Vagina (tissue), 2 donors: ENCODE data around the gene HNRNPAB. TPM values are rescaled to one million over a fixed set of nuclear protein-coding genes. Genes with fewer than 3 reads are reported as not detected.

Experiments used
- DNase-seq, 2 donors: peaks; one replicate each; pipeline ENCODE4 v3.0.0-alpha.2; 2017; ENCODE audit errors: extremely low spot score in 2 of 2
- H3K27ac ChIP-seq: fragments of 200-600 bp; sonication (generic); one replicate; pipeline ENCODE4 v1.5.1; 2019
- H3K27me3 ChIP-seq: fragments of 200-600 bp; sonication (generic); one replicate; pipeline ENCODE4 v1.5.1; 2019
- H3K36me3 ChIP-seq, 2 donors: fragments of 200-600 bp; sonication (generic); one replicate each; pipeline ENCODE4 v1.5.1; 2017 to 2019
- H3K4me1 ChIP-seq: fragments of 200-600 bp; sonication (generic); one replicate; pipeline ENCODE4 v1.5.1; 2019
- H3K4me3 ChIP-seq, 2 donors: fragments of 200-600 bp; sonication (generic); 1 replicate in 1 of 2; 2 replicates in 1 of 2; pipeline ENCODE4 v1.5.1; 2016 to 2019
- H3K9me3 ChIP-seq: fragments of 200-600 bp; sonication (generic); one replicate; pipeline ENCODE4 v1.5.1; 2019
- CTCF ChIP-seq, 3 experiments: fragments of 450-650 bp in 2 of 3; fragments of 200-600 bp in 1 of 3; sonication (generic) in 1 of 3; IDR thresholded peaks; one replicate each; pipeline ENCODE4 v1.5.1; 2017 to 2019; ENCODE audit warnings: antibody characterized with exemption in 3 of 3, mild to moderate bottlenecking in 2 of 3, moderate library complexity in 2 of 3
- POLR2A ChIP-seq, 2 donors: fragments of 450-650 bp; IDR thresholded peaks; one replicate each; pipeline ENCODE4 v1.6.1; 2017; ENCODE audit warnings: antibody characterized with exemption in 2 of 2, mild to moderate bottlenecking in 2 of 2, moderate library complexity in 2 of 2
- POLR2AphosphoS5 ChIP-seq, 2 donors: sonication (generic); formaldehyde crosslinking; IDR thresholded peaks; one replicate each; pipeline ENCODE4 v1.9.0; 2017; ENCODE audit warnings: antibody characterized with exemption in 2 of 2, mild to moderate bottlenecking in 2 of 2, low read depth in 1 of 2; ENCODE audit not compliant: insufficient read depth in 1 of 2
- intact Hi-C: fragments of 100-400 bp; cut with DNase I; formaldehyde crosslinking; loops from one replicate; pipeline ENCODE4 v1.15.1; 2023
- total RNA-seq: library from RNA; depleted of rRNA; stranded (reverse); fragments of >200 nt; gene quantifications from one replicate; pipeline ENCODE4 v1.2.3, GENCODE V29; 2016

HNRNPAB gene
- total RNA-seq, 1 donor from 2014 or later: 92.6 TPM

- peak overlapping the region; percentile 97 for H3K27ac ChIP-seq
- H3K4me1 ChIP-seq: peaks cover 36% of the 10 kb centered on the region
- TF ChIP-seq POLR2A (IDR thresholded peaks at IDR 0.05) (no peak), CTCF (IDR thresholded peaks at IDR 0.05) (no peak), POLR2AphosphoS5 (IDR thresholded peaks at IDR 0.05; ENCODE audit: insufficient read depth in 1 of 2, low read depth in 1 of 2) (no peak)
- H3K9me3 ChIP-seq: no peaks in the 10 kb centered on the region
- no peaks in the 10 kb centered on the region for H3K27me3 ChIP-seq
- DNase-seq: no peak
- peak overlapping the region; percentile 66 to 78 for H3K4me3 ChIP-seq
- intact Hi-C loops: loop anchor here (2.0 kb wide), 1 partner anchor 26 kb away; the partner anchor contains the start of gene HNRNPAB
- H3K36me3 ChIP-seq: peaks cover 0 to 42% of the 10 kb centered on the region in 2 donors
Measured at GRCh38 chr5:178230879-178231538, 26.7 kb downstream of the HNRNPAB start.

- Histone ChIP-seq H3K9me3 (no peaks in the 10 kb centered on the region), H3K4me1 (peaks cover 38% of the 10 kb centered on the region), H3K27me3 (no peaks in the 10 kb centered on the region), H3K4me3 (peak overlapping the region; percentile 66 to 78), H3K27ac (peak overlapping the region; percentile 97), H3K36me3 (peaks cover 0 to 36% of the 10 kb centered on the region in 2 donors)
- intact Hi-C loops: loop anchor here (2.0 kb wide), 1 partner anchor 27 kb away; the partner anchor contains the start of gene HNRNPAB
- TF ChIP-seq POLR2A (IDR thresholded peaks at IDR 0.05) (no peak), CTCF (IDR thresholded peaks at IDR 0.05) (no peak), POLR2AphosphoS5 (IDR thresholded peaks at IDR 0.05; ENCODE audit: insufficient read depth in 1 of 2, low read depth in 1 of 2) (peak in 1 of 2 donors; percentile 12)
- DNase-seq: no peak
Measured at GRCh38 chr5:178231539-178232123, 27.3 kb downstream of the HNRNPAB start.

GRCh38 chr5:178232124-178232919, 28.0 kb downstream of the HNRNPAB start, which contains the start of gene PHYKPL:
Gene PHYKPL (minus strand): TSS chr5:178232802. CDS start chr5:178232550, 252 bp downstream.
- peaks cover 45% of the 10 kb centered on the region for H3K4me1 ChIP-seq
- no peaks in the 10 kb centered on the region for H3K9me3 ChIP-seq
- TF ChIP-seq POLR2A (IDR thresholded peaks at IDR 0.05) (no peak), POLR2AphosphoS5 (IDR thresholded peaks at IDR 0.05; ENCODE audit: insufficient read depth in 1 of 2, low read depth in 1 of 2) (peak in 1 of 2 donors; percentile 13)
- H3K27me3 ChIP-seq: no peaks in the 10 kb centered on the region
- peak within 1 kb of the TSS; percentile 66 to 78 for H3K4me3 ChIP-seq
- H3K36me3 ChIP-seq: peaks cover 0 to 31% of the 10 kb centered on the region in 2 donors
- intact Hi-C loops: no loop called here
- no peak for DNase-seq
- peak within 1 kb of the TSS; percentile 97 for H3K27ac ChIP-seq

GRCh38 chr5:178232920-178233429, 28.6 kb downstream of the HNRNPAB start:
- intact Hi-C loops: no loop called here
- peaks cover 51% of the 10 kb centered on the region for H3K4me1 ChIP-seq
- no peaks in the 10 kb centered on the region for H3K27me3 ChIP-seq
- peak overlapping the region; percentile 66 to 78 for H3K4me3 ChIP-seq
- H3K36me3 ChIP-seq: peaks cover 0 to 25% of the 10 kb centered on the region in 2 donors
- H3K27ac ChIP-seq: peak overlapping the region; percentile 97
- H3K9me3 ChIP-seq: no peaks in the 10 kb centered on the region
- TF ChIP-seq POLR2AphosphoS5 (IDR thresholded peaks at IDR 0.05; ENCODE audit: insufficient read depth in 1 of 2, low read depth in 1 of 2) (no peak), POLR2A (IDR thresholded peaks at IDR 0.05) (no peak), CTCF (IDR thresholded peaks at IDR 0.05) (no peak)
- DNase-seq: no peak

GRCh38 chr5:178234121-178234749, 29.9 kb downstream of the HNRNPAB start:
- no peak overlapping the region for H3K27ac ChIP-seq
- intact Hi-C loops: no loop called here
- no peak overlapping the region for H3K4me3 ChIP-seq
- TF ChIP-seq CTCF (IDR thresholded peaks at IDR 0.05) (no peak), POLR2AphosphoS5 (IDR thresholded peaks at IDR 0.05; ENCODE audit: insufficient read depth in 1 of 2, low read depth in 1 of 2) (no peak), POLR2A (IDR thresholded peaks at IDR 0.05) (no peak)
- no peak for DNase-seq
- H3K4me1 ChIP-seq: peaks cover 64% of the 10 kb centered on the region
- H3K9me3 ChIP-seq: no peaks in the 10 kb centered on the region
- no peaks in the 10 kb centered on the region for H3K27me3 ChIP-seq
- peaks cover 0 to 12% of the 10 kb centered on the region in 2 donors for H3K36me3 ChIP-seq
